KMS-11 (cell line): ENCODE data around the gene CLEC17A.
"Not testable (repeated sequence)": the region's sequence is repeated elsewhere in the genome, so short reads cannot be mapped to it uniquely, and the experiment has no call there.

Experiments used
- H2AFZ ChIP-seq: fragments of 200-600 bp; sonication (generic); 2 replicates; pipeline ENCODE4 v1.6.1; 2016; ENCODE audit warnings: antibody characterized with exemption, mixed run types, low read depth
- H3K27ac ChIP-seq: fragments of 200-600 bp; sonication (generic); 2 replicates; pipeline ENCODE4 v1.6.1; 2016; ENCODE audit warnings: mild to moderate bottlenecking, mixed run types
- H3K27me3 ChIP-seq: fragments of 200-600 bp; sonication (generic); 2 replicates; pipeline ENCODE4 v1.6.1; 2017; ENCODE audit warnings: mild to moderate bottlenecking, low read depth, mixed run types, moderate library complexity; ENCODE audit not compliant: insufficient read depth
- H3K36me3 ChIP-seq: fragments of 200-600 bp; sonication (generic); 2 replicates; pipeline ENCODE4 v1.6.1; 2017; ENCODE audit warnings: mild to moderate bottlenecking, mixed run types; ENCODE audit not compliant: insufficient read depth
- H3K4me1 ChIP-seq: fragments of 200-600 bp; sonication (generic); 2 replicates; pipeline ENCODE4 v1.6.1; 2016; ENCODE audit warnings: mild to moderate bottlenecking, low read depth, mixed run types; ENCODE audit not compliant: poor library complexity, severe bottlenecking
- H3K4me2 ChIP-seq: fragments of 200-600 bp; sonication (generic); 2 replicates; pipeline ENCODE4 v1.7.0; 2016; ENCODE audit warnings: mild to moderate bottlenecking, mixed run types
- H3K4me3 ChIP-seq: fragments of 200-600 bp; sonication (generic); IDR thresholded peaks from 2 replicates; pipeline ENCODE4 v1.6.1; 2017; ENCODE audit warnings: low read depth, low read length, mixed read lengths; ENCODE audit not compliant: insufficient read depth
- H3K79me2 ChIP-seq: fragments of 200-600 bp; sonication (generic); 2 replicates; pipeline ENCODE4 v1.6.1; 2016; ENCODE audit warnings: low read depth, mixed run types; ENCODE audit not compliant: insufficient read depth
- H3K9ac ChIP-seq: fragments of 200-600 bp; sonication (generic); 2 replicates; pipeline ENCODE4 v1.6.1; 2016; ENCODE audit warnings: mild to moderate bottlenecking, mixed run types
- H4K20me1 ChIP-seq: fragments of 200-600 bp; sonication (generic); 2 replicates; pipeline ENCODE4 v1.6.1; 2016; ENCODE audit warnings: mild to moderate bottlenecking, mixed run types; ENCODE audit not compliant: insufficient read depth
- CTCF ChIP-seq: fragments of 200-600 bp; sonication (generic); conservative IDR thresholded peaks from 2 replicates; pipeline ENCODE4 v1.6.1; 2017; ENCODE audit warnings: low read depth, mild to moderate bottlenecking, antibody characterized with exemption, low read length, moderate library complexity, mixed read lengths

CLEC17A gene

GRCh38 chr19:14562660-14563589 lies 20.0 kb upstream of the CLEC17A start:
- Histone ChIP-seq H3K4me2 (no peak overlapping the region), H3K79me2 (no peaks in the 10 kb centered on the region), H3K4me3 (no peak overlapping the region), H4K20me1 (no peaks in the 10 kb centered on the region), H3K36me3 (no peaks in the 10 kb centered on the region), H2AFZ (no peak overlapping the region), H3K27me3 (no peaks in the 10 kb centered on the region), H3K4me1 (no peaks in the 10 kb centered on the region), H3K27ac (no peak overlapping the region), H3K9ac (no peak overlapping the region)
- no peak for TF ChIP-seq CTCF

- Histone ChIP-seq H3K9ac (no peak overlapping the region), H4K20me1 (no peaks in the 10 kb centered on the region), H3K27ac (no peak overlapping the region), H3K4me3 (no peak overlapping the region), H3K4me2 (no peak overlapping the region), H2AFZ (no peak overlapping the region), H3K79me2 (no peaks in the 10 kb centered on the region), H3K36me3 (no peaks in the 10 kb centered on the region), H3K27me3 (no peaks in the 10 kb centered on the region), H3K4me1 (no peaks in the 10 kb centered on the region)
- TF ChIP-seq CTCF = no peak
These were observed 19.3 kb upstream of the CLEC17A start for GRCh38 chr19:14563590-14563926.

- no peak for TF ChIP-seq CTCF
- Histone ChIP-seq H3K9ac (no peak overlapping the region), H3K4me1 (no peaks in the 10 kb centered on the region), H3K27ac (no peak overlapping the region), H3K4me2 (no peak overlapping the region), H3K36me3 (no peaks in the 10 kb centered on the region), H4K20me1 (no peaks in the 10 kb centered on the region), H3K79me2 (no peaks in the 10 kb centered on the region), H3K27me3 (no peaks in the 10 kb centered on the region), H3K4me3 (no peak overlapping the region), H2AFZ (no peak overlapping the region)
These were observed 18.8 kb upstream of the CLEC17A start for GRCh38 chr19:14563989-14564651.

GRCh38 chr19:14564652-14565297 lies 18.1 kb upstream of the CLEC17A start:
- not testable (repeated sequence) for H3K4me3 ChIP-seq, H4K20me1 ChIP-seq, H3K79me2 ChIP-seq, H3K4me1 ChIP-seq, H3K36me3 ChIP-seq, H2AFZ ChIP-seq, H3K27ac ChIP-seq, H3K27me3 ChIP-seq, H3K4me2 ChIP-seq, H3K9ac ChIP-seq
